Measurements from ENCODE around the gene FAM98B. TPM values are rescaled to one million over a fixed set of nuclear protein-coding genes. Genes with fewer than 3 reads are reported as not detected.
A peak's percentile ranks its signal among the peaks of the same experiment; 100 is the strongest.

The FAM98B gene
- total RNA-seq, 1 donor from 2014 or later: 7.0 TPM

- peak; percentile 61 for DNase-seq
These were observed 7.3 kb downstream of the FAM98B start for GRCh38 chr15:38461066-38461833.

DNA sequence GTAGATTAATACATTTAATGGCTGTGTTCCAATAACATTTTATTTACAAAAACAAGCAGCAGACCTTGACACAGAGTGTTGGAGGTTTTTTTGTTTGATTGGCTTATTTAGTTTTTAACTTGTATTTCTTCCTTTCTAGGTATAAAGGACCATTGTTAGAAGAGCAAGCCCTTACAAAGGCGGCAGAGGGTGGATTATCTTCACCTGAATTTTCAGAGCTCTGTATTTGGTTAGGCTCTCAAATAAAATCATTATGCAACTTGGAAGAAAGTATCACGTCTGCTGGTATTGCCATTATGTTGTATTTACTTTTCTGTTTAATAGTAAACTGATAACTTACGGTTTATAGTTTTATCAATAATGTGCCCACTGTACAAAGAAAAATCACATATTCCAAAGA is 10.0 kb downstream of the FAM98B start:
- DNase-seq: no peak

DNA sequence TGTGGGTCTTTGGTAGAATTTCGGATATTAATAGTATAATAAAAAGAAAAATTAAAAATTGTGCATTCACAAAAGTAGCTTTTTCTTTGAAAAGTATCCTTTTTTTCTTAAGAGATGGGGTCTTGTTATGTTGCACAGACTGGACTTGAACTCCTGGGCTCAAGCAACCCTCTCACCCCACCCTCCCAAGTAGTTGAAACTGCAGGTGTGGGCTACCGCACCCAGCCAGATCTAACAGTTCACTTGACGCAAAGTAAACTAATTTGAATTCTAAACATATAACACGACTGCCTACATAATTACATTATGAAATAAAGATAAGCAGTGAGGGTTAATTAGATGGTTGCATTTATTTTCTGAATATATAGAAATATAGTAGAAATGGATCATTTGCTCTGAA is 10.7 kb downstream of the FAM98B start:
- DNase-seq: no peak

GRCh38 chr15:38470816-38471215 is 16.9 kb downstream of the FAM98B start:
- no peak for DNase-seq

GRCh38 chr15:38471974-38472373 is 18.0 kb downstream of the FAM98B start:
- DNase-seq: no peak

DNA sequence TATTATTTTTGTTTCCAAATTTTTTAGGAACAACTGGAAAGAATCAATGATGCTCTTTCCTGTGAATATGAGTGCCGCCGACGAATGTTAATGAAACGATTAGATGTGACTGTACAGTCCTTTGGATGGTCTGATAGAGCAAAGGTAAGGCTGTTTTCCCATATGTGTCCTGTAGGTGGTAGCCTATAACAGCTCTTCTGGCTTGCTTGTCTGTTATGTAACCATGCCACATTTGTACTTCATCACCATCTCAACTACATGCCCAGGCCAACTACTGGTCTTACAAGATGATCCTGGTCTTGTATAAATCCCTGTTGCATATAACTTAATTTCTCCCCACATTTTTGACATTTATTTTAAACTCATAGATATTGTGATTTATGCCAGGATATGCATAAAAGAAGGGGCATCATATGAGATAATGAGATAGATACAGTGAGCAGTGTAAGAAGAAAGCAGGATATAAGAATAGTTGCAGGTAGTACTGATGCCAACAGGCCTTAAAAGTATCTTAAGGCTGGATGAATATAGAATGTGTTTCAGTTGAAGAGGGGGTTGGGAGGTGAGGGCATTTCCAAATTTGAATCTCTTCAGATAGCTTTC is 20.3 kb downstream of the FAM98B start:
- peak; percentile 78 for DNase-seq

GRCh38 chr15:38475361-38475760 is 21.4 kb downstream of the FAM98B start:
- DNase-seq: no peak

- DNase-seq: no peak
These were observed 22.2 kb downstream of the FAM98B start for GRCh38 chr15:38476120-38476519.

GRCh38 chr15:38477637-38478036 is 23.7 kb downstream of the FAM98B start:
- DNase-seq: no peak

- DNase-seq: no peak
These were observed 25.3 kb downstream of the FAM98B start for GRCh38 chr15:38479266-38479665.

DNA sequence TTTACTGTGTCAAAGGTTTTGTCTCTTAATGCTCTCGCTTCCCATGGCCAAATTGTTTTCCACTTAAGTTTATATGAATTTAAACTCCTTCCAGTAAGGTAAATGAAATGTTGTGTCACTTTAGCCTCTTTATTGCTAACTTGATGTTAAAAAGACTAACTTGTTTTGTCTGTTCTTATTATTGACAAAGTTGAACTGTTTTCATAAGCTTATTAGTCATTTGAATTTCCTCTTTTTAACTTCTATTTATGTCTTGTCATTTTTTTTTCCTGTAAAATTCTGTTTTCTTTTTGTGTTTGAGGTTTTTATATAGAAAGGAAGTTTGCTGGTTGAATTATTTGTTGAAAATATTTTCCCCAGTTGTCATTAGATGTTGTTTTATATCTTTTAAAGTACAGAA is 25.8 kb downstream of the FAM98B start:
- no peak for DNase-seq

DNA sequence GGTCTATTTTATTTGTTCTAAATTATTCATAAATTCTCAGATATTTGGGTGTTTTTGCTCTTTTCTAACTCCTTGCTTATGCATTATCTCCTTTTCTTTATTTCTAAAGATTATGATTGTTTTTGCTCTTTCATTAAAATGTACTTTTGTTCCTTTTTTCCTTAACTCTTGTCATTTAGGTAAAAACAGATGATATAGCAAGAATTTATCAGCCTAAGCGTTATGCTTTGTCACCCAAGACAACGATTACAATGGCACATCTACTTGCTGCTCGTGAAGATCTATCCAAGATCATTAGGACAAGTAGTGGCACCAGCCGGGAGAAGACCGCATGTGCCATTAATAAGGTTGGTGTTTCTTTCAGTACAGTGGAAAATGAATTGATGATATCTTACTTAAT is 27.2 kb downstream of the FAM98B start:
- DNase-seq: no peak

DNA sequence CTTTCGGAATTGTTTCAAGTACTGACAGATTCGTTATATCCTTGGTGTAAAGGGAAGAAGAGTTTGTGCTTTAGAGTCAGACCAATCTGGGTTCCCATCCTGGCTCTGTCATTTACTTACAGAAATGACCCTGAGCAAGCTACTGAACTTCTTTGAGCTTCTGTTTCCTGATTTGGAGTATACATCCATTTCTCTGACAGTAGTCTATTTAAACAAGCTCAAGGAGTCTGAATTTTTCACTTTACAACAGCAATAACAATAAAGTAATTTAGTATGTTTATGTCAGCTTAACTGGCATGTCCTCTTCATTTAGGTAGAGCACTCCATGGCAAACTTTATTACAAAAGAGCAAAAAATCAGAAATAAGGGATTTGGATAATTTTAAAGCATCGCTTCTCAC is 27.8 kb downstream of the FAM98B start:
- no peak for DNase-seq

- no peak for DNase-seq
These were observed 28.6 kb downstream of the FAM98B start for GRCh38 chr15:38482572-38482971.

- no peak for DNase-seq
These were observed 33.0 kb downstream of the FAM98B start for GRCh38 chr15:38486936-38487335.

GRCh38 chr15:38487378-38487777 is 33.5 kb downstream of the FAM98B start:
- DNase-seq: no peak

- DNase-seq: peak; percentile 43
These were observed 36.5 kb downstream of the FAM98B start for GRCh38 chr15:38490242-38490922.

GRCh38 chr15:38496151-38496550 is 42.2 kb downstream of the FAM98B start:
- no peak for DNase-seq

- no peak for DNase-seq
These were observed 45.7 kb downstream of the FAM98B start for GRCh38 chr15:38499651-38500050.

DNA sequence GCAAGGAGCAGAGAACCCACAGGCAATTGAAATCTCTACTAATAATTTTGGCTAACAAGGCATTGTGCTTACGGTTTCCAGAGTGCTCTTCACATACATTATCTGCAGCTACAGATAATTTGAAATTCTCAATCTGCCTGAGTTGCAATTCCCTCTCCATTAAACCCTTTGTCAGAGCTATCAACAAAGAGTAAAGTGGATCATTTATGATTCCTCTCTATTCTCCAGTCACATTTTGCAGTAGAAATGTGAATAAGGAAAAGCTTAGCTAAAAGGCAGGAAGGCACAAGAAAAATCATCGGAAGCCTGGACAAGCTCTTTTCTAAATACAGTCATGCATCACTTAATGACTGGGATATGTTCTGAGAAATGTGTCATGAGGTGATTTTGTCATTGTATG is 49.6 kb downstream of the FAM98B start:
- no peak for DNase-seq

DNA sequence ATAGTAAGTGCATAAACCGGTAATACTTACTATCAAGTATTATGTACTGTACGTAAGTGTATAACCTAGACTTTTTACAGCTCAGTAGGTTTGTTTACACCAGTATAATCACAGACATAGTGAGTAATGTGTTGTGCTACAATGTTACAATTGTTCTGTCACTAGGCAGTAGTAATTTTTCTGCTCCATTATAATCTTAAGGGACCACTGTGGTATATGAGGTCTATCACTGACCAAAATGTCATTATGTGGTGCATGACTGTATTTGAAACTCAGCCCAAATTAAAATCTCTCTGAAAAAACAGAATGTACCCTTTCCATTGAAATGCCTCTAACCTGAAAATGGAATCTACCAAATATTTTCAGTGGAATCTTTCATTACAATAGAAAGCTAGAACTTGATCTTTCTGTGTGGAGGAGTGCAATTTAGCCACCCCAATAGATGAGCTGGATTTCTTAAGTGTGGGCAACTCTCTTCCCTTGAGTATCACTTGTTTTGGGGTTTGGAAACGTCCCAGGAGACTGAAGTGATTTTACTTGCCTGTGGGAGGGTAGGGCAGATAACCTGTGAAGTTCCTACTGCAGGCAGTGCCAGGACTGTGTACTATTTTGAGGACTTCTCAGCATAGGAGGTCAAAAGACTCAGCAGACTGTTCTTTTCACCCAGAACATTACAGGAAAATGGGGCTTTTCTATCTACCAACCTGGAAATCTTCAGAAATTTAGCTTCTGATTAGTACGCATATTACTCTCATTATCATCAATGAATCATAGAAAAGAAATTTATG is 50.9 kb downstream of the FAM98B start:
- DNase-seq: no peak

- DNase-seq: no peak
These were observed 53.1 kb downstream of the FAM98B start for GRCh38 chr15:38506997-38507396.

- no peak for DNase-seq
These were observed 53.6 kb downstream of the FAM98B start for GRCh38 chr15:38507570-38507969.

Measured in dermis blood vessel endothelial cell (primary cell).